HG03342 (cell line): ENCODE measurements around the gene XYLT2.
"Not testable (repeated sequence)": the region's sequence is repeated elsewhere in the genome, so short reads cannot be mapped to it uniquely, and the experiment has no call there.

Experiments used
- ATAC-seq: cut with Tn5 transposase; IDR thresholded peaks from one replicate; pipeline ENCODE4 v1.9.1; 2021; ENCODE audit warnings: mild to moderate bottlenecking, moderate library complexity; ENCODE audit not compliant: unreplicated experiment

Gene XYLT2

GRCh38 chr17:50388728-50389127 is 42.8 kb downstream of the XYLT2 start:
- ATAC-seq, result no peak

- no peak for ATAC-seq
Measured at GRCh38 chr17:50389534-50389933, 43.6 kb downstream of the XYLT2 start.

GRCh38 chr17:50392621-50393020 is 46.7 kb downstream of the XYLT2 start:
- no peak for ATAC-seq

GRCh38 chr17:50393700-50394099 is 47.8 kb downstream of the XYLT2 start:
- no peak for ATAC-seq

- no peak for ATAC-seq
Measured at GRCh38 chr17:50394711-50395110, 48.8 kb downstream of the XYLT2 start.

- no peak for ATAC-seq
Measured at GRCh38 chr17:50396261-50397110, 50.6 kb downstream of the XYLT2 start.

GRCh38 chr17:50397111-50397918 is 51.4 kb downstream of the XYLT2 start, which contains the start of gene LRRC59:
Gene LRRC59, minus strand, starts transcription at chr17:50397523. Its CDS starts 206 bp downstream, at chr17:50397317.
- peak; percentile 94 for ATAC-seq

- no peak for ATAC-seq
Measured at GRCh38 chr17:50397919-50398285, 52.0 kb downstream of the XYLT2 start.

GRCh38 chr17:50398672-50399071 is 52.7 kb downstream of the XYLT2 start:
- ATAC-seq, result not testable (repeated sequence)

GRCh38 chr17:50399591-50399990 is 53.7 kb downstream of the XYLT2 start:
- ATAC-seq, result not testable (repeated sequence)

- not testable (repeated sequence) for ATAC-seq
Measured at GRCh38 chr17:50405351-50405750, 59.4 kb downstream of the XYLT2 start.

- no peak for ATAC-seq
Measured at GRCh38 chr17:50406578-50406977, 60.7 kb downstream of the XYLT2 start.

- no peak for ATAC-seq
Measured at GRCh38 chr17:50407921-50408320, 62.0 kb downstream of the XYLT2 start.
